Ascending aorta (tissue), 2 donors: ENCODE measurements around the gene CD244. TPM values are rescaled to one million over a fixed set of nuclear protein-coding genes. Genes with fewer than 3 reads are reported as not detected.

Experiments
- DNase-seq, 2 donors: peaks; one replicate each; pipeline ENCODE4 v3.0.0-alpha.2; 2019; ENCODE audit warnings: low spot score in 2 of 2
- H3K27ac ChIP-seq, 2 donors: fragments of 200-600 bp; sonication (generic); one replicate each; pipeline ENCODE4 v1.5.1; 2016 to 2017; ENCODE audit warnings: mild to moderate bottlenecking in 1 of 2
- H3K27me3 ChIP-seq: fragments of 200-600 bp; sonication (generic); one replicate; pipeline ENCODE4 v1.5.1; 2017
- H3K36me3 ChIP-seq, 2 donors: fragments of 200-600 bp; sonication (generic); one replicate each; pipeline ENCODE4 v1.5.1; 2016
- H3K4me1 ChIP-seq, 2 donors: fragments of 200-600 bp; sonication (generic); one replicate each; pipeline ENCODE4 v1.5.1; 2016 to 2017; ENCODE audit warnings: mild to moderate bottlenecking in 1 of 2
- H3K4me3 ChIP-seq, 2 donors: fragments of 200-600 bp; sonication (generic); one replicate each; pipeline ENCODE4 v1.5.1; 2016 to 2017; ENCODE audit warnings: mild to moderate bottlenecking in 1 of 2
- H3K9me3 ChIP-seq, 2 donors: fragments of 200-600 bp; sonication (generic); one replicate each; pipeline ENCODE4 v1.5.1; 2016
- CTCF ChIP-seq, 3 experiments: fragments of 200-600 bp in 2 of 3; fragments of 450-650 bp in 1 of 3; sonication (generic) in 2 of 3; IDR thresholded peaks; one replicate each; pipeline ENCODE4 v1.5.1; 2016 to 2019; ENCODE audit warnings: antibody characterized with exemption in 3 of 3, mild to moderate bottlenecking in 1 of 3, moderate library complexity in 1 of 3
- intact Hi-C: fragments of 100-400 bp; cut with DNase I; formaldehyde crosslinking; loops from one replicate; pipeline ENCODE4 v1.15.1; 2023
- total RNA-seq: library from RNA; depleted of rRNA; stranded (reverse); fragments of >200 nt; gene quantifications from one replicate; pipeline ENCODE4 v1.1.0, GENCODE V29; 2016

The CD244 gene
- total RNA-seq, 1 donor from 2014 or later = not detected

GRCh38 chr1:160814316-160814715 is 48.4 kb downstream of the CD244 start:
- no peak overlapping the region for H3K27ac ChIP-seq
- H3K4me3 ChIP-seq = no peak overlapping the region
- H3K9me3 ChIP-seq = no peaks in the 10 kb centered on the region
- H3K27me3 ChIP-seq = no peaks in the 10 kb centered on the region
- H3K4me1 ChIP-seq = no peaks in the 10 kb centered on the region
- no peak for DNase-seq
- intact Hi-C loops = no loop called here
- H3K36me3 ChIP-seq = no peaks in the 10 kb centered on the region
- TF ChIP-seq CTCF (IDR thresholded peaks at IDR 0.05) = no peak

GRCh38 chr1:160813215-160813614 is 49.5 kb downstream of the CD244 start:
- H3K4me1 ChIP-seq = no peaks in the 10 kb centered on the region
- H3K27ac ChIP-seq = no peak overlapping the region
- TF ChIP-seq CTCF (IDR thresholded peaks at IDR 0.05) = no peak
- H3K36me3 ChIP-seq = no peaks in the 10 kb centered on the region
- no peak for DNase-seq
- intact Hi-C loops = no loop called here
- H3K9me3 ChIP-seq = no peaks in the 10 kb centered on the region
- H3K27me3 ChIP-seq = no peaks in the 10 kb centered on the region
- no peak overlapping the region for H3K4me3 ChIP-seq

- no peak for DNase-seq
- no peak for TF ChIP-seq CTCF (IDR thresholded peaks at IDR 0.05)
- Histone ChIP-seq H3K4me3 (no peak overlapping the region), H3K9me3 (peaks cover 4 to 17% of the 10 kb centered on the region in 2 donors), H3K27ac (no peak overlapping the region), H3K4me1 (no peaks in the 10 kb centered on the region), H3K36me3 (no peaks in the 10 kb centered on the region), H3K27me3 (no peaks in the 10 kb centered on the region)
- intact Hi-C loops = no loop called here
These were observed 51.5 kb downstream of the CD244 start for GRCh38 chr1:160811147-160811546.

- H3K36me3 ChIP-seq = no peaks in the 10 kb centered on the region
- no peaks in the 10 kb centered on the region for H3K27me3 ChIP-seq
- peaks cover 6 to 17% of the 10 kb centered on the region in 2 donors for H3K9me3 ChIP-seq
- no peak for TF ChIP-seq CTCF (IDR thresholded peaks at IDR 0.05)
- no peaks in the 10 kb centered on the region for H3K4me1 ChIP-seq
- no peak overlapping the region for H3K27ac ChIP-seq
- no peak for DNase-seq
- H3K4me3 ChIP-seq = no peak overlapping the region
- intact Hi-C loops = no loop called here
These were observed 52.2 kb downstream of the CD244 start for GRCh38 chr1:160810486-160810885.

- Histone ChIP-seq H3K27ac (no peak overlapping the region), H3K36me3 (no peaks in the 10 kb centered on the region), H3K27me3 (no peaks in the 10 kb centered on the region), H3K4me1 (no peaks in the 10 kb centered on the region), H3K4me3 (no peak overlapping the region), H3K9me3 (peaks cover 6 to 17% of the 10 kb centered on the region in 2 donors)
- intact Hi-C loops = no loop called here
- no peak for DNase-seq
- TF ChIP-seq CTCF (IDR thresholded peaks at IDR 0.05) = no peak
These were observed 54.4 kb downstream of the CD244 start for GRCh38 chr1:160808289-160808688.

GRCh38 chr1:160807738-160808137 is 54.9 kb downstream of the CD244 start:
- Histone ChIP-seq H3K9me3 (peaks cover 6 to 17% of the 10 kb centered on the region in 2 donors), H3K4me1 (no peaks in the 10 kb centered on the region), H3K36me3 (no peaks in the 10 kb centered on the region), H3K27ac (no peak overlapping the region), H3K4me3 (no peak overlapping the region), H3K27me3 (no peaks in the 10 kb centered on the region)
- no peak for TF ChIP-seq CTCF (IDR thresholded peaks at IDR 0.05)
- intact Hi-C loops = no loop called here
- no peak for DNase-seq
